PFSK-1 (cell line): ENCODE results near the gene TMEM97.
A peak's percentile ranks its signal among the peaks of the same experiment; 100 is the strongest.

Experiments
- POLR2AphosphoS5 ChIP-seq: IDR thresholded peaks from 2 replicates; pipeline ENCODE4 v1.6.1; 2012; ENCODE audit warnings: low read depth, mild to moderate bottlenecking, control low read depth, low read length, moderate library complexity
- REST ChIP-seq, 2 experiments: IDR thresholded peaks; 2 replicates each; pipeline versions ENCODE4 v1.6.1 to v1.8.0; 2011 to 2012; ENCODE audit warnings: low read depth in 2 of 2, low read length in 2 of 2, control low read depth in 1 of 2, inconsistent platforms in 1 of 2, mild to moderate bottlenecking in 1 of 2, moderate library complexity in 1 of 2; ENCODE audit not compliant: insufficient read depth in 1 of 2
- SIN3A ChIP-seq: IDR thresholded peaks from 2 replicates; pipeline ENCODE4 v1.6.1; 2012; ENCODE audit warnings: mild to moderate bottlenecking, low read length, moderate library complexity, borderline replicate concordance; ENCODE audit not compliant: insufficient read depth
- TAF1 ChIP-seq: IDR thresholded peaks from 2 replicates; pipeline ENCODE4 v1.6.1; 2012; ENCODE audit warnings: low read length, control low read depth, borderline replicate concordance; ENCODE audit not compliant: insufficient read depth

- TF ChIP-seq TAF1 (peak; percentile 53; the same call in 1 of the 2 replicates), POLR2AphosphoS5 (peak; percentile 79), SIN3A (peak; percentile 97), REST (IDR thresholded peaks at IDR 0.05; ENCODE audit: insufficient read depth in 1 of 2, low read depth in 2 of 2, low read length in 2 of 2) (0 out of 4 replicates have a peak, but pooled peaks of 1 of the 2 experiments have one; percentile 16)
Observed at GRCh38 chr17:28335201-28335958, 16.4 kb downstream of the TMEM97 start, which contains the start of the genes IFT20 and TNFAIP1.
